Heart left ventricle (tissue), 16 donors: ENCODE results near the gene TSR1. TPM values are rescaled to one million over a fixed set of nuclear protein-coding genes. Genes with fewer than 3 reads are reported as not detected.

ENCODE experiments used
- ATAC-seq, 4 donors: fragments of 200-7000 bp; cut with Tn5 transposase; one replicate each; pipeline ENCODE4 v1.9.1; 2020 to 2022; ENCODE audit warnings: moderate library complexity in 4 of 4, mild to moderate bottlenecking in 3 of 4, moderate number of reproducible peaks in 1 of 4
- DNase-seq, 5 donors: peaks; one replicate each; pipeline ENCODE4 v3.0.0-alpha.2; 2020
- H3K27ac ChIP-seq, 12 donors: fragments of 200-600 bp; sonication (generic) in 4 of 12; one replicate each; pipeline versions ENCODE4 v1.5.0 to v1.8.0; 2016 to 2022; ENCODE audit warnings: mild to moderate bottlenecking in 2 of 12
- H3K27me3 ChIP-seq, 9 donors: fragments of 200-600 bp; sonication (generic) in 2 of 9; one replicate each; pipeline versions ENCODE4 v1.5.1 to v1.8.0; 2016 to 2022; ENCODE audit warnings: mild to moderate bottlenecking in 3 of 9
- H3K36me3 ChIP-seq, 9 donors: fragments of 200-600 bp; sonication (generic) in 2 of 9; one replicate each; pipeline versions ENCODE4 v1.5.0 to v1.8.0; 2018 to 2022; ENCODE audit warnings: mild to moderate bottlenecking in 2 of 9
- H3K4me1 ChIP-seq, 12 donors: fragments of 200-600 bp; sonication (generic) in 4 of 12; one replicate each; pipeline versions ENCODE4 v1.5.0 to v1.8.0; 2016 to 2022; ENCODE audit warnings: mild to moderate bottlenecking in 3 of 12
- H3K4me3 ChIP-seq, 12 donors: fragments of 200-600 bp; sonication (generic) in 4 of 12; one replicate each; pipeline versions ENCODE4 v1.5.0 to v1.8.0; 2017 to 2022; ENCODE audit warnings: mild to moderate bottlenecking in 9 of 12, moderate library complexity in 4 of 12
- H3K9me3 ChIP-seq, 12 donors: fragments of 200-600 bp; sonication (generic) in 4 of 12; one replicate each; pipeline versions ENCODE4 v1.5.0 to v1.8.0; 2016 to 2022; ENCODE audit warnings: mild to moderate bottlenecking in 1 of 12
- CTCF ChIP-seq, 12 donors: fragments of 200-600 bp; sonication (generic) in 4 of 12; IDR thresholded peaks; one replicate each; pipeline versions ENCODE4 v1.5.0 to v1.8.0; 2018 to 2022; ENCODE audit warnings: antibody characterized with exemption in 12 of 12, mild to moderate bottlenecking in 5 of 12
- POLR2A ChIP-seq, 2 donors: fragments of 450-650 bp; IDR thresholded peaks; one replicate each; pipeline ENCODE4 v1.6.1; 2017; ENCODE audit warnings: antibody characterized with exemption in 2 of 2, mild to moderate bottlenecking in 2 of 2, moderate library complexity in 2 of 2
- WGBS, 4 donors: extraction: QIAGEN DNeasy Blood & Tissue Kit in 2 of 4; methylation state at CpG; one replicate each; pipeline versions ENCODE4 v1.1.5 to v1.1.7; 2013 to 2018; 5-methylcytosine and 5-hydroxymethylcytosine counted together
- intact Hi-C, 10 donors: fragments of 100-400 bp; cut with DNase I; formaldehyde crosslinking; loops; one replicate each; pipeline versions ENCODE4 v1.11.1 to v1.14.2; 2022
- polyA plus RNA-seq, 2 donors: library from polyadenylated mRNA; stranded (reverse); fragments of 200-250 nt; gene quantifications; one replicate each; pipeline ENCODE4 v1.2.3, GENCODE V29; 2013
- total RNA-seq, 9 donors: library from RNA; depleted of rRNA in 2 of 9; stranded (reverse); fragments of >200 nt in 2 of 9; fragmentation: NEBNext Ultra II Directional in 3 of 9; extraction: Animal tissue kit (Norgen Biotek cat#: 25700) in 3 of 9; gene quantifications; one replicate each; pipeline versions ENCODE4 v1.1.0 to v1.2.4, GENCODE V29; 2016 to 2023
- donor health status: ischemic (EF 13 %, LVEDD 7.1; RV severe dilation, severe dysfunction).
- donor health status: healthy with polysubstance abuse.
- donor health status: DM: no; HTN: yes; CAD: no.
- donor health status: DM: no; HTN: no; CAD: no.
- donor health status: ischemic (EF 25% LVEDD 6.9; RV normal size, moderate dysfunction).
- donor health status: ischemic (EF 25% LVEDD 5.7; RV mildly dilated, moderate dysfunction).
- donor health status: healthy.
- donor health status: DM: yes; HTN: yes; CAD: no.
- donor health status: ischemic (EF 35%, LVEDD 5.7; RV mildly dilated, moderate dysfunction).
- donor health status: nonischemic (EF 11% LVEDD 7.7; RV severe dilation, severe dysfunction).
- donor health status: DM: yes; HTN: yes; CAD: no.
- donor health status: PGD.
- donor health status: ischemic (EF 29% LVEDD 5.4; RV normal size, mild dysfunction).
- donor health status: nonischemic (EF 23%, LVEDD 6.1; RV moderate dilation, normal function).

Gene TSR1
- total and polyA plus RNA-seq, 11 donors, result 12.0 to 35.8 (median 22.3) TPM

DNA sequence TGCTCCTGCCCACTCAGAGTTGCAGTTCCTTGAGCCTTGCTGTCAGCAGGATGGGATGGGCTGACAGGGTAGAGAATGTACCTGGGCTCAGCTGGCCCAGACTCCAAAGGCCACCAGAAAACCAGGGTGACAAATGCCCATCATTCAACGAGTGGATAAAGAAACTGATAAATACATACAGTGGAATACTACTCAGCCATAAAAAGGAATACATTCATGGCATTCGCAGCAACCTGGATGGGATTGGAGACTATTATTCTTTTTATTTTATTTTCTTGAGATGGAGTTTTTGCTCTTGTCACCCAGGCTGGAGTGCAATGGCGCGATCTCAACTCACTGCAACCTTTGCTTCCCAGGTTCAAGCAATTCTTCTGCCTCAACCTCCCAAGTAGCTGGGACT lies 21.0 kb upstream of the TSR1 start:
- no peak for ATAC-seq

DNA sequence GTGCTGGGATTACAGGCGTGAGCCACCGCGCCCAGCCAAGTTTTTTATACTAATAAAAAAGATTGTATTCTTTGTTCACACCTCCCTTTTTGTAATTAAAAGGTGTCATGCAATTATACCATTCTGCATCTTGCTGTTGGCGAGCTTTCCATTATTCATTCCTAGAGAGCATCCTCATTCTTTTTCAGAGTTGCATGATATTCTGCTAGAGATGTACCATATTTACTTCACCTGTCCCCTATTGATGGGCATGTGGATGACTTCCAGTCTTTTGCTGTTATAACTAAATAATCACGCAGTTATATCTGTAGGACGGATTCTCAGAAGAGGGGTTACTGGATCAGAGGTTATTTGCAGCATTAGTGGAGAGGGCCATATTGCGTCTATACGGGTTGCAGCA lies 18.1 kb upstream of the TSR1 start:
- no peaks in the 10 kb centered on the region for H3K36me3 ChIP-seq
- H3K27ac ChIP-seq, result no peak overlapping the region
- WGBS, 4 donors, result 87 to 92% (median 90%) methylated on average over 8 of the region's 8 CpGs
- intact Hi-C loops, result loop anchor here in 2 of 10 donors (5.0 kb wide), 1 partner anchor 302 kb away; no protein-coding TSS in a partner anchor
- peaks cover 0 to 7% (median 0%) of the 10 kb centered on the region in 12 donors for H3K4me1 ChIP-seq
- DNase-seq (no peak), ATAC-seq (no peak)
- H3K9me3 ChIP-seq, result no peaks in the 10 kb centered on the region
- H3K27me3 ChIP-seq, result no peaks in the 10 kb centered on the region
- TF ChIP-seq CTCF (IDR thresholded peaks at IDR 0.05), result no peak
- TF ChIP-seq POLR2A (IDR thresholded peaks at IDR 0.05), result no peak
- H3K4me3 ChIP-seq, result no peak overlapping the region

More for the DNA sequence above, 21.0 kb upstream of the TSR1 start:
- no peaks in the 10 kb centered on the region for H3K27me3 ChIP-seq
- H3K36me3 ChIP-seq, result peaks cover 0 to 15% (median 5%) of the 10 kb centered on the region in 9 donors
- H3K4me3 ChIP-seq, result no peak overlapping the region
- no peaks in the 10 kb centered on the region for H3K9me3 ChIP-seq
- DNase-seq, result no peak
- TF ChIP-seq POLR2A (IDR thresholded peaks at IDR 0.05), result no peak
- TF ChIP-seq CTCF (IDR thresholded peaks at IDR 0.05), result no peak
- intact Hi-C loops, result no loop called here
- H3K27ac ChIP-seq, result no peak overlapping the region
- 96 to 99% (median 97%) methylated on average over 4 of the region's 4 CpGs for WGBS, 4 donors
- H3K4me1 ChIP-seq, result peaks cover 0 to 11% (median 0%) of the 10 kb centered on the region in 12 donors

- WGBS, 4 donors, result 94 to 96% (median 96%) methylated on average over 6 of the region's 6 CpGs
- Histone ChIP-seq H3K27me3 (no peaks in the 10 kb centered on the region), H3K4me3 (no peak overlapping the region), H3K9me3 (no peaks in the 10 kb centered on the region), H3K27ac (no peak overlapping the region), H3K36me3 (no peaks in the 10 kb centered on the region), H3K4me1 (peaks cover 0 to 13% (median 5%) of the 10 kb centered on the region in 12 donors)
- TF ChIP-seq CTCF (IDR thresholded peaks at IDR 0.05) (no peak), POLR2A (IDR thresholded peaks at IDR 0.05) (no peak)
- ATAC-seq (peak in 1 of 4 donors; percentile 10), DNase-seq (no peak)
- intact Hi-C loops, result loop anchor here in 2 of 10 donors (5.0 kb wide), 1 partner anchor 299 kb away; no protein-coding TSS in a partner anchor
These were observed 15.0 kb upstream of the TSR1 start for GRCh38 chr17:2351269-2351668.

- WGBS, 4 donors, result 63 to 68% (median 67%) methylated on average over 11 of the region's 11 CpGs
- Histone ChIP-seq H3K9me3 (no peaks in the 10 kb centered on the region), H3K27ac (no peak overlapping the region), H3K4me3 (no peak overlapping the region), H3K27me3 (no peaks in the 10 kb centered on the region), H3K4me1 (peaks cover 0 to 13% (median 5%) of the 10 kb centered on the region in 12 donors), H3K36me3 (peaks cover 0 to 21% (median 9%) of the 10 kb centered on the region in 9 donors)
- ATAC-seq, result peak; percentile 61 to 68 (median 62)
- peak in 1 of 5 donors; percentile 58 for DNase-seq
- TF ChIP-seq POLR2A (IDR thresholded peaks at IDR 0.05), result no peak
- TF ChIP-seq CTCF (IDR thresholded peaks at IDR 0.05), result no peak
- intact Hi-C loops, result no loop called here
These were observed 11.8 kb upstream of the TSR1 start for GRCh38 chr17:2347805-2348685.
